ENCODE data around the gene MYLK4.

MYLK4 gene

GRCh38 chr6:2661651-2662050 is 89.1 kb downstream of the MYLK4 start:
- TF ChIP-seq CTCF (IDR thresholded peaks at IDR 0.05) (no peak), ZFX (IDR thresholded peaks at IDR 0.05; ENCODE audit: borderline replicate concordance) (no peak)
- H3K27ac ChIP-seq = no peak overlapping the region

- no peak overlapping the region for H3K27ac ChIP-seq
- TF ChIP-seq ZFX (IDR thresholded peaks at IDR 0.05; ENCODE audit: borderline replicate concordance) (no peak), CTCF (IDR thresholded peaks at IDR 0.05) (no peak)
Observed at GRCh38 chr6:2659882-2660281, 90.8 kb downstream of the MYLK4 start.

- H3K27ac ChIP-seq = no peak overlapping the region
- TF ChIP-seq ZFX (IDR thresholded peaks at IDR 0.05; ENCODE audit: borderline replicate concordance) (no peak), CTCF (IDR thresholded peaks at IDR 0.05) (no peak)
Observed at GRCh38 chr6:2659381-2659780, 91.3 kb downstream of the MYLK4 start.

- TF ChIP-seq ZFX (IDR thresholded peaks at IDR 0.05; ENCODE audit: borderline replicate concordance) (no peak), CTCF (IDR thresholded peaks at IDR 0.05) (no peak)
- no peak overlapping the region for H3K27ac ChIP-seq
Observed at GRCh38 chr6:2658788-2659187, 91.9 kb downstream of the MYLK4 start.

GRCh38 chr6:2656460-2657079 is 94.2 kb downstream of the MYLK4 start:
- TF ChIP-seq CTCF (IDR thresholded peaks at IDR 0.05) = no peak

GRCh38 chr6:2655844-2656433 is 94.8 kb downstream of the MYLK4 start:
- no peak for TF ChIP-seq CTCF (IDR thresholded peaks at IDR 0.05)
- no peak for TF ChIP-seq ZFX (IDR thresholded peaks at IDR 0.05; ENCODE audit: borderline replicate concordance)
- H3K27ac ChIP-seq = no peak overlapping the region

More at GRCh38 chr6:2656460-2657079, 94.2 kb downstream of the MYLK4 start:
- H3K27ac ChIP-seq = no peak overlapping the region

- TF ChIP-seq CTCF (IDR thresholded peaks at IDR 0.05) = no peak
- TF ChIP-seq ZFX (IDR thresholded peaks at IDR 0.05; ENCODE audit: borderline replicate concordance) = no peak
- no peak overlapping the region for H3K27ac ChIP-seq
Observed at GRCh38 chr6:2653369-2654032, 97.2 kb downstream of the MYLK4 start.
